OCI-LY1 (cell line): Measurements from ENCODE around the gene HMGB3.

Experiments used
- H2AFZ ChIP-seq: fragments of 200-600 bp; sonication (generic), shearing (Covaris generic); 2 replicates; pipeline ENCODE4 v1.6.0; 2014; ENCODE audit warnings: antibody characterized with exemption, mild to moderate bottlenecking, low read length
- H3F3A ChIP-seq: fragments of 200-600 bp; sonication (generic), shearing (Covaris generic); 2 replicates; pipeline ENCODE4 v1.6.0; 2014; ENCODE audit warnings: mild to moderate bottlenecking, antibody characterized with exemption, low read length, moderate library complexity; ENCODE audit not compliant: insufficient read depth
- H3K27ac ChIP-seq: fragments of 200-600 bp; sonication (generic); 2 replicates; pipeline ENCODE4 v1.5.1; 2014; ENCODE audit warnings: low read length, mixed run types, mild to moderate bottlenecking, low read depth; ENCODE audit not compliant: poor library complexity, severe bottlenecking
- H3K27me3 ChIP-seq: fragments of 200-600 bp; sonication (generic); 2 replicates; pipeline ENCODE4 v1.6.0; 2014; ENCODE audit warnings: antibody characterized with exemption, mild to moderate bottlenecking, low read length, moderate library complexity; ENCODE audit not compliant: insufficient read depth
- H3K36me3 ChIP-seq: fragments of 200-600 bp; sonication (generic); 2 replicates; pipeline ENCODE4 v1.6.1; 2014; ENCODE audit warnings: mild to moderate bottlenecking, antibody characterized with exemption, low read length, moderate library complexity, mixed read lengths; ENCODE audit not compliant: insufficient read depth
- H3K4me1 ChIP-seq: fragments of 200-600 bp; sonication (generic); 2 replicates; pipeline ENCODE4 v1.5.1; 2014; ENCODE audit warnings: mild to moderate bottlenecking, low read length, moderate library complexity; ENCODE audit not compliant: insufficient read depth, severe bottlenecking
- H3K4me2 ChIP-seq: fragments of 200-600 bp; sonication (generic), shearing (Covaris generic); 2 replicates; pipeline ENCODE4 v1.6.1; 2014; ENCODE audit warnings: low read length
- H3K4me3 ChIP-seq: fragments of 200-600 bp; sonication (generic); 2 replicates; pipeline ENCODE4 v1.5.1; 2014; ENCODE audit warnings: low read length, low read depth, mild to moderate bottlenecking, mixed read lengths; ENCODE audit not compliant: poor library complexity, severe bottlenecking
- H3K79me2 ChIP-seq: fragments of 200-600 bp; shearing (Covaris generic); 2 replicates; pipeline ENCODE4 v1.6.1; 2016; ENCODE audit warnings: mixed run types, low read length, mixed read lengths; ENCODE audit not compliant: insufficient read depth
- H3K9ac ChIP-seq: fragments of 200-600 bp; sonication (generic), shearing (Covaris generic); 2 replicates; pipeline ENCODE4 v1.6.1; 2014; ENCODE audit warnings: mild to moderate bottlenecking, low read length, mixed read lengths
- H3K9me2 ChIP-seq: fragments of 200-600 bp; sonication (generic), shearing (Covaris generic); 2 replicates; pipeline ENCODE4 v1.6.1; 2014; ENCODE audit warnings: low read depth, mild to moderate bottlenecking, low read length, mixed read lengths
- H3K9me3 ChIP-seq: fragments of 200-600 bp; shearing (Covaris generic); 2 replicates; pipeline ENCODE4 v1.6.1; 2014; ENCODE audit warnings: low read length, mixed read lengths
- H4K20me1 ChIP-seq: fragments of 200-600 bp; sonication (generic), shearing (Covaris generic); 2 replicates; pipeline ENCODE4 v1.6.0; 2016; ENCODE audit warnings: mild to moderate bottlenecking, low read length; ENCODE audit not compliant: insufficient read depth
- EZH2 ChIP-seq: fragments of 200-600 bp; sonication (generic), shearing (Covaris generic); IDR thresholded peaks from 2 replicates; pipeline ENCODE4 v1.8.0; 2017; ENCODE audit warnings: borderline replicate concordance, mixed run types, mild to moderate bottlenecking, antibody characterized with exemption, low read length, moderate library complexity, mixed read lengths
- TF ChIP-seq, protein P1 (sequence below): fragments of 200-600 bp; sonication (generic), shearing (Covaris generic); IDR thresholded peaks from 2 replicates; pipeline ENCODE4 v1.5.1; 2017; ENCODE audit warnings: mild to moderate bottlenecking, antibody characterized with exemption, low read length, moderate library complexity, mixed read lengths

HMGB3 gene

DNA sequence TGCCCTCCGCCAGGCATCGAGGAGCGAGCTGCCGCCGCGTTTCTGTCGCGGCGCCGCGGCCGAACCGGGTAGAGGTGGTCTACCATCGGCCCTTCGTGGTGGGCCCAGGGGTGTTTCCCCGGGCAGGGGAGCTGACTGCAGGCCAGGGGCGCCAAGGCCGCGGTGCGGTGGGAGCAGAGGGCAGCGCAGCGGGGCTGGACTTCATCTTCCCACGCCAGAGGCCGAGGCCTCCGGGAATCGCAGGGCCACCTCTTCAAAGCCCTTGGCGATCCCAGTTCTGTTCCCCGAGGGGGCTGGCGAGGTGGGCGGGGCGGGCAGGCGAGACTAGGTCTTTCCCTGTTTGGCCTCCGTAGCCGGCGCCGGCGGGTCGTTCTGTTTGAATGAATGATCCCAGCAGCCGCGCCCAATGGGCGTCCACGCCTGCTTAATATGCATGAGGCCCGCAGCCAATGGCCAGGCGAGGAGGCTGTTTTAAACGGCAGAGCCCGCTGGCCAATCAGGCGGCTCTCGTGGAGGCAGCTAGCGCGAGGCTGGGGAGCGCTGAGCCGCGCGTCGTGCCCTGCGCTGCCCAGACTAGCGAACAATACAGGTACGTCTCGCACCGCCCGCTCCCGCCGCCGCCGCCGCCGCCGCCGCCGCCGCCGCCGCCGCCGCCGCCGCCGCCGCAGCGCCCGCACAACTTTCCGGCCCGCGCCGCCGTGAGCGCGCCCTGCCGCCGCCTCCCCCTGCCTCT is at the start of gene HMGB3:
Gene HMGB3 (plus strand): TSS at position 548 of the 733 bp plus-strand sequence. CDS start 2,265 bp downstream, outside the sequence.
- TF ChIP-seq EZH2, result no peak
- TF ChIP-seq, protein P1, sequence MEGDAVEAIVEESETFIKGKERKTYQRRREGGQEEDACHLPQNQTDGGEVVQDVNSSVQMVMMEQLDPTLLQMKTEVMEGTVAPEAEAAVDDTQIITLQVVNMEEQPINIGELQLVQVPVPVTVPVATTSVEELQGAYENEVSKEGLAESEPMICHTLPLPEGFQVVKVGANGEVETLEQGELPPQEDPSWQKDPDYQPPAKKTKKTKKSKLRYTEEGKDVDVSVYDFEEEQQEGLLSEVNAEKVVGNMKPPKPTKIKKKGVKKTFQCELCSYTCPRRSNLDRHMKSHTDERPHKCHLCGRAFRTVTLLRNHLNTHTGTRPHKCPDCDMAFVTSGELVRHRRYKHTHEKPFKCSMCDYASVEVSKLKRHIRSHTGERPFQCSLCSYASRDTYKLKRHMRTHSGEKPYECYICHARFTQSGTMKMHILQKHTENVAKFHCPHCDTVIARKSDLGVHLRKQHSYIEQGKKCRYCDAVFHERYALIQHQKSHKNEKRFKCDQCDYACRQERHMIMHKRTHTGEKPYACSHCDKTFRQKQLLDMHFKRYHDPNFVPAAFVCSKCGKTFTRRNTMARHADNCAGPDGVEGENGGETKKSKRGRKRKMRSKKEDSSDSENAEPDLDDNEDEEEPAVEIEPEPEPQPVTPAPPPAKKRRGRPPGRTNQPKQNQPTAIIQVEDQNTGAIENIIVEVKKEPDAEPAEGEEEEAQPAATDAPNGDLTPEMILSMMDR, result no peak
- Histone ChIP-seq H3K27ac (no peak within 1 kb of the TSS), H3F3A (no peaks in the 10 kb centered on the region), H3K4me3 (peak within 1 kb of the TSS; percentile 77), H3K9me3 (no peaks in the 10 kb centered on the region), H3K9me2 (no peaks in the 10 kb centered on the region), H4K20me1 (no peaks in the 10 kb centered on the region), H3K4me2 (peak within 1 kb of the TSS; percentile 95), H2AFZ (peak within 1 kb of the TSS; percentile 55; the same call in 1 of the 2 replicates), H3K36me3 (peaks cover 17% of the 10 kb centered on the region; the same call in 1 of the 2 replicates), H3K79me2 (no peaks in the 10 kb centered on the region), H3K27me3 (no peaks in the 10 kb centered on the region), H3K9ac (peak within 1 kb of the TSS; percentile 83), H3K4me1 (peaks cover 16% of the 10 kb centered on the region)

GRCh38 chrX:150933945-150934350 is 49.2 kb upstream of the HMGB3 start:
- Histone ChIP-seq H3K27me3 (no peaks in the 10 kb centered on the region), H3K27ac (no peak overlapping the region), H3K9me2 (no peaks in the 10 kb centered on the region), H3K4me3 (no peak overlapping the region), H3K9me3 (no peaks in the 10 kb centered on the region), H3K9ac (no peak overlapping the region), H3K4me2 (no peak overlapping the region), H3K4me1 (no peaks in the 10 kb centered on the region), H3F3A (no peaks in the 10 kb centered on the region), H3K79me2 (no peaks in the 10 kb centered on the region), H3K36me3 (no peaks in the 10 kb centered on the region), H4K20me1 (no peaks in the 10 kb centered on the region), H2AFZ (no peak overlapping the region)
- TF ChIP-seq, protein P1, result no peak

DNA sequence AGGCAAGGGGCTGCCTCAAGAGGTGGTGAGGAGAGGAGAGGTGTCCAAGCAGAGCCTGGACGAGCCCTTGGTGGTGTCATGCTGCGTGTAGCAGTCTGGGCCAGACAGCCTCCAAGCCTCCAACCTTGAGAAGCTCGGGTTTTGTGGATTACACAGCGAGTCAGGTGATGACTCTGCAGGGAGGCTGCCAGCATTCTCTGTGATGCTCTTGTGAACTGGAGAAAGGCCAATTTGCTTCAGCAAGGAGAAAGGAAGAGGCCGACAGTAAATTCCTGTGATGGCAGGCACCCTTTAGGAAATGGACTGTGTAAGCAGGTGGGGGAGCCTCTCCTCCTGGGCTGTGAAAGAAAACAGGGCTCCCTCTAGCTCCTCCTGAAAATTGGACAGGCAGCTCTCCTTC is 48.7 kb upstream of the HMGB3 start:
- no peak overlapping the region for H3K4me3 ChIP-seq
- no peak overlapping the region for H3K9ac ChIP-seq
- no peaks in the 10 kb centered on the region for H3K36me3 ChIP-seq
- TF ChIP-seq EZH2, result no peak
- TF ChIP-seq, protein P1, result no peak
- H3K4me1 ChIP-seq, result no peaks in the 10 kb centered on the region
- H3K9me3 ChIP-seq, result no peaks in the 10 kb centered on the region
- H3K79me2 ChIP-seq, result no peaks in the 10 kb centered on the region
- no peak overlapping the region for H3K4me2 ChIP-seq
- no peak overlapping the region for H2AFZ ChIP-seq
- H4K20me1 ChIP-seq, result no peaks in the 10 kb centered on the region
- no peak overlapping the region for H3K27ac ChIP-seq
- no peaks in the 10 kb centered on the region for H3K27me3 ChIP-seq
- H3K9me2 ChIP-seq, result no peaks in the 10 kb centered on the region
- H3F3A ChIP-seq, result no peaks in the 10 kb centered on the region
